OCI-M2 (cell line): ENCODE results near the gene PLCB1.

Source experiments
- DNase-seq: peaks from one replicate; lab custom pipeline; 2025; ENCODE audit not compliant: unreplicated experiment; lab: John Stamatoyannopoulos, UW

PLCB1 gene

GRCh38 chr20:8525017-8525343 lies 392.9 kb downstream of the PLCB1 start:
- no peak for DNase-seq

GRCh38 chr20:8526610-8527009 lies 394.5 kb downstream of the PLCB1 start:
- DNase-seq, result no peak

GRCh38 chr20:8527998-8528723 lies 396.1 kb downstream of the PLCB1 start:
- DNase-seq, result peak; percentile 3

- DNase-seq, result no peak
Observed at GRCh38 chr20:8530022-8530421, 398.0 kb downstream of the PLCB1 start.

- no peak for DNase-seq
Observed at GRCh38 chr20:8532169-8532568, 400.1 kb downstream of the PLCB1 start.

- DNase-seq, result no peak
Observed at GRCh38 chr20:8534368-8535160, 402.5 kb downstream of the PLCB1 start.

GRCh38 chr20:8535403-8536261 lies 403.6 kb downstream of the PLCB1 start:
- no peak for DNase-seq

GRCh38 chr20:8536262-8536618 lies 404.2 kb downstream of the PLCB1 start:
- DNase-seq, result no peak

- DNase-seq, result no peak
Observed at GRCh38 chr20:8540466-8540865, 408.4 kb downstream of the PLCB1 start.

- no peak for DNase-seq
Observed at GRCh38 chr20:8542110-8542486, 410.0 kb downstream of the PLCB1 start.

GRCh38 chr20:8545212-8545611 lies 413.1 kb downstream of the PLCB1 start:
- DNase-seq, result no peak

GRCh38 chr20:8547035-8547650 lies 415.1 kb downstream of the PLCB1 start:
- DNase-seq, result no peak

GRCh38 chr20:8547968-8548588 lies 416.0 kb downstream of the PLCB1 start:
- no peak for DNase-seq

GRCh38 chr20:8549192-8549591 lies 417.1 kb downstream of the PLCB1 start:
- no peak for DNase-seq

- DNase-seq, result no peak
Observed at GRCh38 chr20:8557711-8558110, 425.6 kb downstream of the PLCB1 start.

- no peak for DNase-seq
Observed at GRCh38 chr20:8562356-8562755, 430.3 kb downstream of the PLCB1 start.

- no peak for DNase-seq
Observed at GRCh38 chr20:8568075-8568474, 436.0 kb downstream of the PLCB1 start.

GRCh38 chr20:8569766-8570165 lies 437.7 kb downstream of the PLCB1 start:
- DNase-seq, result no peak

- DNase-seq, result no peak
Observed at GRCh38 chr20:8571611-8572010, 439.5 kb downstream of the PLCB1 start.

- no peak for DNase-seq
Observed at GRCh38 chr20:8573686-8574085, 441.6 kb downstream of the PLCB1 start.

GRCh38 chr20:8575114-8575513 lies 443.0 kb downstream of the PLCB1 start:
- DNase-seq, result no peak
